Mesendoderm (in vitro differentiated cells): Measurements from ENCODE around the gene NEDD4.
A peak's percentile ranks its signal among the peaks of the same experiment; 100 is the strongest.
"Not testable (repeated sequence)": the region's sequence is repeated elsewhere in the genome, so short reads cannot be mapped to it uniquely, and the experiment has no call there.

Experiments
- DNase-seq: peaks from one replicate; pipeline ENCODE4 v3.0.0; 2013
- H2AK5ac ChIP-seq: 2 replicates; pipeline ENCODE4 v1.6.1; 2013; ENCODE audit warnings: low read length, inconsistent platforms
- H2BK120ac ChIP-seq: 2 replicates; pipeline ENCODE4 v1.6.1; 2013; ENCODE audit warnings: low read depth, mild to moderate bottlenecking, low read length, moderate library complexity, mixed read lengths
- H2BK15ac ChIP-seq: replicated peaks from 2 replicates; pipeline ENCODE4 v1.6.1; 2013; ENCODE audit warnings: low read depth, mild to moderate bottlenecking, moderate library complexity
- H2BK5ac ChIP-seq: 2 replicates; pipeline ENCODE4 v1.6.1; 2013; ENCODE audit warnings: low read length, inconsistent platforms
- H3K18ac ChIP-seq: 2 replicates; pipeline ENCODE4 v1.6.1; 2013; ENCODE audit warnings: mild to moderate bottlenecking, low read length, mixed read lengths
- H3K23ac ChIP-seq: one replicate; pipeline ENCODE4 v1.6.1; 2013; ENCODE audit warnings: low read length
- H3K27ac ChIP-seq: 2 replicates; pipeline ENCODE4 v1.5.1; 2013; ENCODE audit warnings: low read depth, mild to moderate bottlenecking, inconsistent platforms, low read length, moderate library complexity
- H3K27me3 ChIP-seq: 2 replicates; pipeline ENCODE4 v1.6.1; 2013; ENCODE audit warnings: low read length, control low read depth, mild to moderate bottlenecking, inconsistent platforms; ENCODE audit not compliant: insufficient read depth, poor library complexity
- H3K36me3 ChIP-seq: 2 replicates; pipeline ENCODE4 v1.6.1; 2013; ENCODE audit warnings: low read length, inconsistent platforms; ENCODE audit not compliant: control insufficient read depth, insufficient read depth
- H3K4ac ChIP-seq: one replicate; pipeline ENCODE4 v1.6.1; 2013; ENCODE audit warnings: low read depth, mild to moderate bottlenecking, low read length, moderate library complexity
- H3K4me1 ChIP-seq: 2 replicates; pipeline ENCODE4 v1.6.1; 2013; ENCODE audit warnings: low read depth, low read length, inconsistent platforms; ENCODE audit not compliant: control insufficient read depth
- H3K4me2 ChIP-seq: 2 replicates; pipeline ENCODE4 v1.6.1; 2013; ENCODE audit warnings: low read length
- H3K4me3 ChIP-seq: 2 replicates; pipeline ENCODE4 v1.5.1; 2013; ENCODE audit warnings: mild to moderate bottlenecking, low read length
- H3K56ac ChIP-seq: one replicate; pipeline ENCODE4 v1.6.1; 2013; ENCODE audit warnings: low read length
- H3K79me1 ChIP-seq: 2 replicates; pipeline ENCODE4 v1.6.1; 2013; ENCODE audit warnings: low read length, inconsistent platforms
- H3K79me2 ChIP-seq: 2 replicates; pipeline ENCODE4 v1.6.1; 2013; ENCODE audit warnings: mild to moderate bottlenecking, low read length; ENCODE audit not compliant: control insufficient read depth, insufficient read depth
- H3K9ac ChIP-seq: 2 replicates; pipeline ENCODE4 v1.6.1; 2013; ENCODE audit warnings: low read length, inconsistent platforms
- H4K5ac ChIP-seq: one replicate; pipeline ENCODE4 v1.6.1; 2013; ENCODE audit warnings: low read length
- H4K8ac ChIP-seq: one replicate; pipeline ENCODE4 v1.6.1; 2013; ENCODE audit warnings: low read depth, mild to moderate bottlenecking, control low read depth, low read length, moderate library complexity
- WGBS: extraction: QIAGEN DNeasy Blood & Tissue Kit; methylation state at CpG from one replicate; pipeline ENCODE4 v1.1.7; 2013; ENCODE audit warnings: low lambda C conversion rate, missing lambda C conversion rate; ENCODE audit not compliant: insufficient coverage; ENCODE audit errors: extremely low coverage; 5-methylcytosine and 5-hydroxymethylcytosine counted together

The NEDD4 gene

DNA sequence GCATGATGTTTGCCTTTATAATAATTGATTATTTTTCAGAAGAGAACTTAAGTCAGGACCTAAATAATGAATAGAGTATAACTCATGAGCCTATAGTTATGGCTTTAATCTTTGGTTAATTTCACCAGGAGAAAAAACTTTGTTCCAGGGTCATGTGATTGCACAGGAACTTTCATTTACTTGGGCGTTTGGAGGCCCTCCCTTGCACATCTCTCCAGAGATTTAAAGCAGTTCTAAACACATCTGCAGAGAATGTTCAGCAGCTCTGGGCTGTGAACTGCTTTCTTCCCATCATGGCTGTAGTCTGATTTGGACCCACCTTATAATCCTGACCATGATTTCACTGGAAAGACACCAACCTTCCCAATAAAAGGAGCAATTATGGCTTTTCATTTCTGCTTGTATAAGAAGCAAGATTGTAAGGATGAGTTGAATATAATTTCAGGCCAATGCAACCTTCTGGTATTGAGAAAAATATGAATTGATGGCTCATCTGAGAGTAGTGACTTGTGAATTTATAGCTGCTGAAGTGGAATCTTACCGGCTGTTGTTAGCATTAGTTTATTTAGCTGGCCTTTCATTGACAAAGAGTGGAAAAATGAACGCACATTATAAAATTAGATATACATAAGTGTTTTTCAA, 169.6 kb downstream of the NEDD4 start:
- Histone ChIP-seq H3K9ac (no peak overlapping the region), H2BK15ac (no peak overlapping the region), H3K79me2 (no peaks in the 10 kb centered on the region), H2BK5ac (no peak overlapping the region), H3K4me1 (no peaks in the 10 kb centered on the region), H3K36me3 (no peaks in the 10 kb centered on the region), H3K27ac (no peak overlapping the region), H3K79me1 (no peaks in the 10 kb centered on the region), H3K4me2 (no peak overlapping the region), H4K5ac (no peak overlapping the region), H3K56ac (no peak overlapping the region), H3K23ac (no peak overlapping the region), H3K27me3 (no peaks in the 10 kb centered on the region), H4K8ac (no peak overlapping the region), H3K18ac (no peak overlapping the region), H2AK5ac (no peak overlapping the region), H2BK120ac (no peak overlapping the region), H3K4ac (no peak overlapping the region), H3K4me3 (no peak overlapping the region)
- WGBS: no CpG with 5 or more reads among the region's 3 CpGs
- no peak for DNase-seq

DNA sequence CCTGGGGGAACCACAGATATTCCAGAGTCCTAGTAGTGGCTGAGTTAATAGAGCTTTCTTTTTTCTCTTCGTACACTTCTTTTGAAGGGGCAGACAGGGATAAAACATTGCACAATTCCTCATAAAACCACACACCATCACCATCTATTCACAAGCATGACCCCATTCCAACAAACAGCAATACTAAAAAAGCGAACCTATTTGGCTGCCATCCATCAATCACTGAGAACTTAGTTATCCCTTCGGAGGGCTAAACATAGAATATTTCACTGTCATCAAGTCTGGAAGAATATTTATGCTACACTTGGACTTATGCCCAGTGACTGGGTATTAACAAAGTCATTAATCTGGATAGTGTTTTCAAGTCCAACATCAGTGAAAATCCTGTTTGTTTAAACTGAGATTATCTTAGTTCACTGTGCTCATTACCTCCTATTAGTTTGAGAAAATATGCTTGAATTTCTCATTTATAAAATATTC, 170.2 kb downstream of the NEDD4 start:
- H3K27me3 ChIP-seq: no peaks in the 10 kb centered on the region
- H3K23ac ChIP-seq: no peak overlapping the region
- H2BK15ac ChIP-seq: no peak overlapping the region
- H3K4me2 ChIP-seq: no peak overlapping the region
- H3K18ac ChIP-seq: no peak overlapping the region
- no peaks in the 10 kb centered on the region for H3K4me1 ChIP-seq
- 100% methylated on average over 1 of the region's 3 CpGs for WGBS
- no peak overlapping the region for H4K8ac ChIP-seq
- H3K56ac ChIP-seq: no peak overlapping the region
- H2BK120ac ChIP-seq: no peak overlapping the region
- H3K79me2 ChIP-seq: no peaks in the 10 kb centered on the region
- no peak overlapping the region for H2AK5ac ChIP-seq
- H3K4ac ChIP-seq: no peak overlapping the region
- no peak for DNase-seq
- H3K27ac ChIP-seq: no peak overlapping the region
- H3K4me3 ChIP-seq: no peak overlapping the region
- H3K79me1 ChIP-seq: no peaks in the 10 kb centered on the region
- H4K5ac ChIP-seq: no peak overlapping the region
- H2BK5ac ChIP-seq: no peak overlapping the region
- no peaks in the 10 kb centered on the region for H3K36me3 ChIP-seq
- no peak overlapping the region for H3K9ac ChIP-seq

DNA sequence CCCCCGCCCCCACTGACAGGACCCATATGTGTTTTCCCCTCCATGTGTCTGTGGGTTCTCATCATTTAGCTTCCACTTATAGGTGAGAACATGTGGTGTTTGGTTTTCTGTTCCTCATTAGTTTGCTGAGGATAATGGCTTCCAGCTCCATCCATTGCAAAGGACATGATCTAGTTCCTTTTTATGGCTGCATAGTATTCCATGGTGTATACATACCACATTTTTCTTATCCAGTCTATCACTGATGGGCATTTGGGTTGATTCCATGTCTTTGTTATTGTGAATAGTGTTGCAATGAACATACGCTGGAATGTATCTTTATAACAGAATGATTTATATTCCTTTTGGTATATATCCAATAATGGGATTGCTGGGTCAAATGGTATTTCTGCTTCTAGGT, 171.7 kb downstream of the NEDD4 start:
- not testable (repeated sequence) for H3K18ac ChIP-seq, H2BK120ac ChIP-seq, H2BK5ac ChIP-seq, H3K23ac ChIP-seq, H4K8ac ChIP-seq, H3K79me1 ChIP-seq, H3K9ac ChIP-seq, H2AK5ac ChIP-seq, H3K56ac ChIP-seq, H4K5ac ChIP-seq, H3K4ac ChIP-seq, H3K4me1 ChIP-seq, H3K27me3 ChIP-seq, H3K27ac ChIP-seq, H3K36me3 ChIP-seq, H3K4me3 ChIP-seq, H3K4me2 ChIP-seq, DNase-seq, H2BK15ac ChIP-seq, H3K79me2 ChIP-seq
- WGBS: no CpG with 5 or more reads among the region's 2 CpGs

DNA sequence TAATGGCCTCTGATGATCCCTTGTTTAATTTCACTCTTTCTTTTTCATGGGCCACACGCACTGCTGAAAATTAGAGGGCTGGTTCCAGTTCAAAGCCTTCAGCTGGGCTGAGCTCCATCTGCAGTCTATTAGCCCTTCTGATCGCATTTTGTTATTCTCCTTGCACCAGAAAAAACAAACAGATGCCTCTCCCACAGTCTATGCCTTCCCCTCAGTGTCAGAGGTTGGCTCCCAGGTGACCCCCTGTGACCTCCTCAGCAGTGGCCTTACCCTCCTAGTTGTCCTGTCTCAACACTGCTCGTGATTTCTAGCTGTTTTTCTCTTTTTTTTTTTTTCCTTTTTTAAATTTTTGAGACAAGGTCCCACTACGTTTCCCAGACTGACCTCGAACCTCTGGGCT, 173.4 kb downstream of the NEDD4 start:
- H3K79me1 ChIP-seq: no peaks in the 10 kb centered on the region

DNA sequence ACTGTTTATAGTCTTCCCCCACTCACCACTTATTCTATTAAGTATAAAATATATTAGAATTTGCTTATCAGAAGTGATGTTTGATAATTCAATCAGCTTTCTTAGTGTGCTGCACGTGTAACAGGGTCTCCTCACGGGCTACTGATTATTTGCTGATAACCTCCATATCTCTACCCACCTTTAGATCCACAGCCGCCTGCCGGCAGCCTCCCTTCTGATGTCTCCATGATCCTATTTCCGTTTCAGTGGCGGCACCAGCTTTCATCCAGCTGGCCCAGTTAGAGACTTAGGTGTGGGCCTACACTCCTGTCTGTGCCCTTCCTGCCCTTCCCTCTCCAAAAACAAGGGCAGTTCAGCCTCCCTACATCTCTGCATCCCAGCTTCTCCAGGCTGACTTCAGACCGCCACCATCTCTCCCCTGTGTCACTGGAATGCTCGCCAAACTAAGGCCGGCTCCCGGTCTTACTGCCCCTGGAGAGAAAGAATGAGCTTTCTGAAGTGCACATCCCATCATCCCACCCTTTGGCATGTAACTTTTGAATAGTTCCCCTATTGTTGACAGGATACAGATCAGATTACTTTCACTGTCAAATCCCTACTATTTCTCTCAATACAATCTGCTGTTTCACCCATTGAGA, 173.9 kb downstream of the NEDD4 start:
- no peaks in the 10 kb centered on the region for H3K27me3 ChIP-seq
- no peak overlapping the region for H3K4me2 ChIP-seq
- H4K5ac ChIP-seq: no peak overlapping the region
- no peaks in the 10 kb centered on the region for H3K36me3 ChIP-seq
- no peaks in the 10 kb centered on the region for H3K79me2 ChIP-seq
- H3K9ac ChIP-seq: no peak overlapping the region
- WGBS: no CpG with 5 or more reads among the region's 10 CpGs
- H3K56ac ChIP-seq: no peak overlapping the region
- peak; percentile 16 for DNase-seq
- no peak overlapping the region for H3K4me3 ChIP-seq
- H3K79me1 ChIP-seq: no peaks in the 10 kb centered on the region
- no peak overlapping the region for H2BK15ac ChIP-seq
- H3K18ac ChIP-seq: no peak overlapping the region
- H4K8ac ChIP-seq: no peak overlapping the region
- no peak overlapping the region for H3K27ac ChIP-seq
- H3K4me1 ChIP-seq: peaks cover 3% of the 10 kb centered on the region
- no peak overlapping the region for H2BK120ac ChIP-seq
- no peak overlapping the region for H3K23ac ChIP-seq
- H3K4ac ChIP-seq: no peak overlapping the region
- no peak overlapping the region for H2BK5ac ChIP-seq
- H2AK5ac ChIP-seq: no peak overlapping the region

More for the DNA sequence above, 173.4 kb downstream of the NEDD4 start:
- Histone ChIP-seq H2BK5ac (no peak overlapping the region), H2BK120ac (no peak overlapping the region), H4K5ac (no peak overlapping the region), H3K9ac (no peak overlapping the region), H3K4ac (no peak overlapping the region), H3K18ac (no peak overlapping the region), H3K4me3 (no peak overlapping the region), H3K36me3 (no peaks in the 10 kb centered on the region), H3K79me2 (no peaks in the 10 kb centered on the region), H3K27me3 (no peaks in the 10 kb centered on the region), H4K8ac (no peak overlapping the region), H3K27ac (no peak overlapping the region), H2AK5ac (no peak overlapping the region), H3K23ac (no peak overlapping the region), H3K56ac (no peak overlapping the region), H3K4me1 (peaks cover 3% of the 10 kb centered on the region), H3K4me2 (no peak overlapping the region), H2BK15ac (no peak overlapping the region)
- no peak for DNase-seq
- WGBS: no CpG with 5 or more reads among the region's 5 CpGs

DNA sequence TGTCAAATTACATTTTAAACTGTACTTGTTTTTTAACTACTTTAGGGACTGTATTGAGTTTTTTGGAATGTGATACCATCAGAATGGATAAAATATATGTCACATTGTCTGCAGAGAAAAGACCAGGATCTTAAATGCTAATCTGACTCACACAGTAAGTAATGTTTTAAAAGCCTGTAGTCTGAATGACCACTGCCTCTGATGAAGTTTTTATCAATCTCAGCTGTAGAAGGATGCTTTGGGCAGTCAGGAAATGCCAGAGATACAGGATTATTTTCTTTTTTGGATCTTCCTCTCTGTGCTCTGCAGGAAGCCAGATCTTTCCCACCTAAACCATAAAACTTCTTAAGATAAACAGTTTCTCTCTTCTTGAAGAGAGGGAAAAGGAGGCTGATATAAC, 177.4 kb downstream of the NEDD4 start:
- Histone ChIP-seq H3K36me3 (no peaks in the 10 kb centered on the region), H2BK120ac (no peak overlapping the region), H3K27me3 (no peaks in the 10 kb centered on the region), H3K79me2 (no peaks in the 10 kb centered on the region), H3K9ac (no peak overlapping the region), H2BK15ac (no peak overlapping the region), H2BK5ac (no peak overlapping the region), H3K56ac (no peak overlapping the region), H3K79me1 (no peaks in the 10 kb centered on the region), H3K4me2 (no peak overlapping the region), H3K27ac (no peak overlapping the region), H3K4ac (no peak overlapping the region), H4K5ac (no peak overlapping the region), H3K18ac (no peak overlapping the region), H2AK5ac (no peak overlapping the region), H3K23ac (no peak overlapping the region), H3K4me3 (no peak overlapping the region), H3K4me1 (peaks cover 3% of the 10 kb centered on the region), H4K8ac (no peak overlapping the region)
- DNase-seq: peak; percentile 69
